Measurements from ENCODE around the gene ZNF618.

ZNF618 gene

GRCh38 chr9:114006931-114007691, 131.0 kb downstream of the ZNF618 start:
- DNase-seq (ENCODE audit: low read depth), result no peak
- no peak overlapping the region for H3K4me3 ChIP-seq (ENCODE audit: low read depth, low read length)

GRCh38 chr9:114007991-114008666, 132.0 kb downstream of the ZNF618 start:
- DNase-seq (ENCODE audit: low read depth), result no peak
- no peak overlapping the region for H3K4me3 ChIP-seq (ENCODE audit: low read depth, low read length)

- DNase-seq (ENCODE audit: low read depth), result no peak
- no peak overlapping the region for H3K4me3 ChIP-seq (ENCODE audit: low read depth, low read length)
Observed at GRCh38 chr9:114008667-114009410, 132.7 kb downstream of the ZNF618 start.

GRCh38 chr9:114011313-114011712, 135.2 kb downstream of the ZNF618 start:
- no peak for DNase-seq (ENCODE audit: low read depth)
- H3K4me3 ChIP-seq (ENCODE audit: low read depth, low read length), result no peak overlapping the region

- H3K4me3 ChIP-seq (ENCODE audit: low read depth, low read length), result no peak overlapping the region
- DNase-seq (ENCODE audit: low read depth), result no peak
Observed at GRCh38 chr9:114012126-114012525, 136.0 kb downstream of the ZNF618 start.

GRCh38 chr9:114014044-114014443, 137.9 kb downstream of the ZNF618 start:
- no peak overlapping the region for H3K4me3 ChIP-seq (ENCODE audit: low read depth, low read length)
- no peak for DNase-seq (ENCODE audit: low read depth)

GRCh38 chr9:114015607-114016006, 139.5 kb downstream of the ZNF618 start:
- no peak overlapping the region for H3K4me3 ChIP-seq (ENCODE audit: low read depth, low read length)
- DNase-seq (ENCODE audit: low read depth), result no peak

- H3K4me3 ChIP-seq (ENCODE audit: low read depth, low read length), result no peak overlapping the region
- no peak for DNase-seq (ENCODE audit: low read depth)
Observed at GRCh38 chr9:114016101-114016500, 140.0 kb downstream of the ZNF618 start.

GRCh38 chr9:114016629-114017423, 140.7 kb downstream of the ZNF618 start:
- H3K4me3 ChIP-seq (ENCODE audit: low read depth, low read length), result no peak overlapping the region
- no peak for DNase-seq (ENCODE audit: low read depth)

GRCh38 chr9:114017741-114018715, 141.9 kb downstream of the ZNF618 start:
- no peak for DNase-seq (ENCODE audit: low read depth)
- no peak overlapping the region for H3K4me3 ChIP-seq (ENCODE audit: low read depth, low read length)

GRCh38 chr9:114021578-114021977, 145.5 kb downstream of the ZNF618 start:
- H3K4me3 ChIP-seq (ENCODE audit: low read depth, low read length), result no peak overlapping the region
- DNase-seq (ENCODE audit: low read depth), result no peak

- no peak overlapping the region for H3K4me3 ChIP-seq (ENCODE audit: low read depth, low read length)
- DNase-seq (ENCODE audit: low read depth), result no peak
Observed at GRCh38 chr9:114023961-114024360, 147.9 kb downstream of the ZNF618 start.

- DNase-seq (ENCODE audit: low read depth), result no peak
- H3K4me3 ChIP-seq (ENCODE audit: low read depth, low read length), result no peak overlapping the region
Observed at GRCh38 chr9:114025196-114025753, 149.2 kb downstream of the ZNF618 start.

- no peak overlapping the region for H3K4me3 ChIP-seq (ENCODE audit: low read depth, low read length)
- DNase-seq (ENCODE audit: low read depth), result no peak
Observed at GRCh38 chr9:114025760-114026159, 149.7 kb downstream of the ZNF618 start.

- no peak for DNase-seq (ENCODE audit: low read depth)
- no peak overlapping the region for H3K4me3 ChIP-seq (ENCODE audit: low read depth, low read length)
Observed at GRCh38 chr9:114026335-114026734, 150.2 kb downstream of the ZNF618 start.

- DNase-seq (ENCODE audit: low read depth), result no peak
- H3K4me3 ChIP-seq (ENCODE audit: low read depth, low read length), result no peak overlapping the region
Observed at GRCh38 chr9:114027159-114027862, 151.2 kb downstream of the ZNF618 start.

GRCh38 chr9:114027863-114028465, 151.9 kb downstream of the ZNF618 start:
- DNase-seq (ENCODE audit: low read depth), result no peak

More at GRCh38 chr9:114027863-114028465, 151.9 kb downstream of the ZNF618 start:
- no peak overlapping the region for H3K4me3 ChIP-seq (ENCODE audit: low read depth, low read length)

All from skeletal muscle cell (primary cell).